GM21528 (cell line): ENCODE measurements around the gene BCAS4.

ENCODE experiments used
- ATAC-seq: cut with Tn5 transposase; IDR thresholded peaks from one replicate; pipeline ENCODE4 v1.9.1; 2021; ENCODE audit warnings: mild to moderate bottlenecking, moderate library complexity; ENCODE audit not compliant: unreplicated experiment, low FRiP score

The BCAS4 gene

GRCh38 chr20:50898475-50898874 lies 103.6 kb downstream of the BCAS4 start:
- ATAC-seq, result no peak

- ATAC-seq, result no peak
Observed at GRCh38 chr20:50900261-50900660, 105.4 kb downstream of the BCAS4 start.

- ATAC-seq, result no peak
Observed at GRCh38 chr20:50901301-50901700, 106.4 kb downstream of the BCAS4 start.

GRCh38 chr20:50903353-50904051 lies 108.6 kb downstream of the BCAS4 start:
- ATAC-seq, result no peak

GRCh38 chr20:50904067-50904570 lies 109.3 kb downstream of the BCAS4 start:
- no peak for ATAC-seq

GRCh38 chr20:50909413-50909812 lies 114.6 kb downstream of the BCAS4 start:
- no peak for ATAC-seq

- ATAC-seq, result no peak
Observed at GRCh38 chr20:50911030-50911429, 116.2 kb downstream of the BCAS4 start.

- no peak for ATAC-seq
Observed at GRCh38 chr20:50911716-50912115, 116.9 kb downstream of the BCAS4 start.

- no peak for ATAC-seq
Observed at GRCh38 chr20:50913690-50914375, 119.0 kb downstream of the BCAS4 start.

- ATAC-seq, result no peak
Observed at GRCh38 chr20:50915424-50915823, 120.6 kb downstream of the BCAS4 start.

GRCh38 chr20:50916257-50916656 lies 121.4 kb downstream of the BCAS4 start:
- ATAC-seq, result no peak

GRCh38 chr20:50916934-50917333 lies 122.1 kb downstream of the BCAS4 start:
- no peak for ATAC-seq

- no peak for ATAC-seq
Observed at GRCh38 chr20:50918403-50918802, 123.5 kb downstream of the BCAS4 start.

- no peak for ATAC-seq
Observed at GRCh38 chr20:50919567-50919966, 124.7 kb downstream of the BCAS4 start.

GRCh38 chr20:50920997-50921396 lies 126.1 kb downstream of the BCAS4 start:
- no peak for ATAC-seq

GRCh38 chr20:50921803-50922501 lies 127.1 kb downstream of the BCAS4 start:
- ATAC-seq, result no peak

GRCh38 chr20:50924261-50924920 lies 129.5 kb downstream of the BCAS4 start:
- ATAC-seq, result no peak

GRCh38 chr20:50926530-50926929 lies 131.7 kb downstream of the BCAS4 start:
- no peak for ATAC-seq
